CD4-positive, alpha-beta T cell treated with Interferon gamma for 1 hour (primary cell): ENCODE measurements around the gene MR1.
A peak's percentile ranks its signal among the peaks of the same experiment; 100 is the strongest.

Experiments used
- DNase-seq: peaks from one replicate; pipeline ENCODE4 v3.0.0-alpha.2; 2020

Gene MR1

DNA sequence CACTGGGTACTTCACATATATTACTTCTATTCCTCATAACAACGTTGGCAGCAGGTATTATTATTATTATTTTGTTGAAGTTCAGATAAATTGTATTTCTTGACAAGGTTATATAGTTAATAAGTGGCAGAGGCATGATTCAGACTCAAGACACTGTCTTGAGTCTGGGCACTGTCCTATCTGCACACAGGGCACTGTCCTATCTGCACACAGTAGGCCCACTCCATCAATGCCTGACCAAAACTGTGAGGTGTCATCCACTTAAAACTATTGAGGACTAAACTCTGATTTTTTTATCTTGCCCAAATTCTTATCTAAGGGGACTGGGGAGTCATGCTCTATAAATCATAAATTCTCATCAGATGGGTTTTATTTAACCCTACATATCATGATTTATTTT, 30.9 kb downstream of the MR1 start:
- no peak for DNase-seq

DNA sequence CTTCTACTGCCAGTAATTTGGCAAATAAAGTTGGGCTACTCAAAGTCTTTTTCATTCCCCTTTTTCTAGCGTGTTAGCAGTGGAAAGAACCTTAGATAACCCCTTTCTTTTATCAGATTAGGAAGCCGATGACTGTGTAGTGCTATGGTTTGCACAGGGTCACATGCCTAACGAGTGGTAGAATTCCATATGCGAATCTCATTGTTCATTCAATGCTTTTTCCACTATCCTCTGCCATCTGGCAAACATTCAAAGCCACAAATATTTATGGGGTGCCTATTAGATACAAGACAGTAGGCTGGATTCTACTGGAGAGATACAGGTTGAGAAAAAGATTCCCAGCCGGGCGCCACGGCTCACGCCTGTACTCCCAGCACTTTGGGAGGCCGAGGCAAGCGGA, 39.9 kb downstream of the MR1 start:
- no peak for DNase-seq

DNA sequence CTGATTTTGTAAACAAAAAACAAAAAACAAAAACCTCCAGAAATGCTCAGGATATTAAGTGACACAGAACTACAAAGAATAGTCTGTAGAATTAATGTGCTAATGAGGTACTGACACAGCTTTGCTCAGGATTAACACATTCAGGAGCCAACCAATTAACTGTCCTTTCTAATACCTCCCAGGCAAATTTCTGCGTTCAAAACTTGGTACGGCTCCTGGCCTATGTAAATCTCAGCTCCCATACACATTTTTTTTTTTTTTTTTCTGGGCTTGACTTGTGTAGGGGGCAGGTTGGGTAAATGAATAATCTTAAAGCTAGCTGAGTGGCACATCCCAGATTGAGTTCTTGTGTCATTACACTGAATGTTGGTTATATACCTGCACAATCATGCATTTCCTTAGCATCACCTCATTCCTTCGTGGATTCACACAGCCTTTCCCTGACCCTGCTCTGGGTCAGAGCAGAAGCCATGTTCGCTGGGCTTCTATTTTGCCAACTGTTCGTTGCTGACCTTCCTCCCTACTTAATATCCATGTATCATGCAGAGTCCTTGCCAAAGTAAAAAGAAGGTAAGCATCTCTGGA, 42.1 kb downstream of the MR1 start:
- DNase-seq = no peak

DNA sequence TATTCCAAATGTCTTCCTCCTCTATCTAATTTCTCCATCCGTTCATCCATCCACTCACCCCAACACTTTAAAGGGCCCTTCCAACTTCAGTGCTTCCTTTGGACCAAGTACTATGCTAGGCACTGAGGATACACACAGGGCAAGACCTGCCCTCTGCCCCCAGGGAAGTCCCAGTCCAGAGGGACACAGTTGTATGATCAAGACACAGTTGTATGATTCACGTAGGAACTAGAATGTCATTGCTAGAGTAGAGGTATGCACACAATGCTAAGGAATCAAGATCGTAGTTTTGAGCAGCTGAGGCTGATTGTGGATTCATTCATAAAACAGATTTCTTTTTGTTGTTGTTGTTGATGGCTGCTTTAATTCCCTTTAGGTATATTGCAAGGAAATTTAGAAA, 43.1 kb downstream of the MR1 start:
- no peak for DNase-seq

DNA sequence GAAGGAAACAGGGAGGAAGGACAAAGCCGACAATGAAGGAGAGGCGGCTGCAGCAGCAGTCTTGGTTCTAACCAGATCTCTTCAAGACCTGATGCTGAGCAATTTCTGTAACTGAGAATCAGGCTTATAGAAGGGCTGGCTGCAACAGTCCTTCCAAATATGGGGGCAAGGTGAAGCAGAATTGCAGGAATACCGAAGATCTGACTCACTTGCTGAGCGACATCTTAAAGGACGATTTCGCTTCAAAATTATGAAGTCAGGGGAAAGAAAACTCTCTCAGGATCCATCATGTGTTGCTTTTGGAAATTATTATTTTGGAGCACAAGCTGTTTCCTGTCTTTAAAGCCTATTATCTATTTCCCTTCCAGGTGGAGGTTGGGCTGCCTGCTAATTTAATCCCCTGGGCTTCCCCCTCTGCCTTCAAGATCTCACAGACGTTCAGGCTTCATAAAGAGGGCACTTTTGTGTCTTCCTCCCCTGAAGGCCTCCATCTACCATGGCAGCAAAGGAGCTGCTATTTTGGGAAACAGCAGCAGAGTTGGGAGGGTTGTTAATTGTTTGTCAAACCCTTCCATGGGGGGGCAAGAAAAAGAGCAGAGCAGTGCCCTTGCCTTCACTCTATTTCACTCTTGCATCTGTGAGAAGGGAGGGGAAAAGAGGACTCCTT, 43.9 kb downstream of the MR1 start:
- DNase-seq = no peak

DNA sequence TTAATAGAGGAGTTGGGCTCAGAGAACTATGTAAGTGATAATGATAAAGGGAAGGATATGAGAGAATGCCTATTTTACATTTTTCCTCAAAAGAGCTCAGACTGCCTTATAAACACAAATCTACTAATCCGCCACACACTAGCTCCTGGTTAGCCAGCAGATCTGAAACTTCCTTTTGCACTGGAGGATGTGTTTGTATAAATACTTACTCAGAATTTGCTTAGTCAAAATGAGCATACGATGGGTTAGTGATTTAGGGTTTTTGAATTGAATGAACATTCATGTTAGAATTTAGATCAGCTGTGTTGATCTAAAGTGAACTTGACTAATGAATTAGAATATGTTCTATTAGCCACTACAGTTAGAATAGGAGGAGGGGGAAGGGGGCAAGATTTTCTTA, 45.6 kb downstream of the MR1 start:
- no peak for DNase-seq

DNA sequence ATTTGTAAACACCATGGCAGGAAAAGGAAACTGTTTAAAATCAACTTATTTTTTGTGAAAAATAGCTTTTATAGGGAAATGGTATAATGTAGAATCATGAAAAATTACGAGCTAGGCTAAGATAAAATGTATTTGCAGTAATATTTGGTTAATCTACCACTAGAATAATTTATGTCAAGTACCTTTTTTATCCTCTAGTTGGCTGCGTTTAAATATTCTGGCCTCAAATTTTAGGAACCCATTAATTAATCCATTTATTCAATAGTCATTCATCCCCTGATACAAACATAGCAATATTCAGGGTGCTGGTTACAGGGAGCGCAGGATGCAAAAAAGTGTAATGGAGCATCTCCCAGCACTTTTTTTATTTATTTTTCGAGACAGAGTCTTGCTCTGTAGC, 46.1 kb downstream of the MR1 start:
- DNase-seq = no peak

DNA sequence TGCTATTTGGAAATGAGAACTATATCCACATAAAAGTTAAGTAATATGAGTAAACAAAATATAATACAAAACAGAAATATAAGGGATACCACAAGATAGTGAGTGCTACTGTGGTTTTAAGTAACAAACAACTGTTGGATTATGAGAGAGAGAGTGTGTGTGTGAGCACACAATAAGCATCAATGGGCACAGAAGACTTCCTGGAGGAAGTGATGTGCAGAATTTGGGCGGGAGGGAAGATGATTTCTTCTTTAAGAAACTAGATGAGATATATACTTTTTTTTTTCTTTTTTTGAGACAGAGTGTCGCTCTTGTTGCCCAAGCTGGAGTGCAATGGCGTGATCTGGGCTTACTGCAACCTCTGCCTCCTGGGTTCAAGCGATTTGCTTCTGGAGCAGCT, 46.8 kb downstream of the MR1 start:
- DNase-seq = no peak

DNA sequence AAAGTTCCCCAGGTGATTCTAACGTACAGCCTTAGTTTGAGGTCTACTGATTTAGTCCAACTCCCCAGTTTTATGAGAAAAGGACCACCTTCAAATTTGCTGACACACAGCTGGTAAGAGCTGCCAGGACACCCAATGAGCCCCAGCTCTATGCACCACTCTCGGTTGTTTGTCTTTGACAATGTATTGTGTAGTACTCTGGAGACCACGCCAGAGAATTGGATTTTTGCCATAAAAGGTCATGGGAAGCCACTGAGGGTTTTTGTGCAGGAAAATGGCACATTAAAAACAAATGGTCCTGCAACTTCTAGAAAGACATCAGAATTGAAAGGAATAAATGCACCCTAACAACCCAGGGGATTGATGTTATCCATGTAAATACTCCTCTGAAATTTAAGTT, 47.6 kb downstream of the MR1 start:
- no peak for DNase-seq

DNA sequence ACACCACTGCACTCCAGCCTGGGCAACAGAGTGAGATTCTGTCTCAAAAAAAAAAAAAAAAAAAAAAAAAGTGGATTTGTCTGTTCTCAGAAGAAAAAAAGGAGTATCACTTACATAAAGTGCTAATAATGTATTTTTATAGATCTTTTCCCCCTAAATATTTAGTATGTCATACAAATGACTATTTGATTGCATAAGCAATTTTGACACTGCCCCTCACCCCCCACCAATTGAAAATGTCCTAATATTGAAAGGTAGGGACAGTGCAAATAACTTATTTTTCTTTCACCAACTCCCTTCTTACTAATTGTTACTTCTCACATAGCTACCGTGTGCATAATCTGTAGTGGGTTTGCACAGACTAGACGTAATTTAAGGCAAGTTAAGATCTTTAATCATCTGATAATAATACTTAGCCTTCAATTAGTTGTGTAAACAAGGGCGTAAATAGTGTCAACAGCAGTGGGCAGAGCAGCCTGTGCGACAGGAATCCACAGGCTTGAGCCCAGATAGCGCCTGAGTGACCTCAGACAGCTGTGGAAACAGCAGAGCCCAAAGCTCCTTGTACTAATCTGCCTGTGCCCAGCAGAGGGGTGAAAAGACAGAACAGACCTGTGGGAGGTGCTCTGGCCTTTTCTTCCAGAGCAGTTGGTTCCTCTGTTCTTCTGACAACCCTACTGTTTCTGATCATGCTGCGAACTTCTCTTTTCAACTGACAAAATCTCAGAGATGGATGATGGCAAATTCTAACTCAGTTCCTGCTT, 50.2 kb downstream of the MR1 start:
- DNase-seq = peak; percentile 75

DNA sequence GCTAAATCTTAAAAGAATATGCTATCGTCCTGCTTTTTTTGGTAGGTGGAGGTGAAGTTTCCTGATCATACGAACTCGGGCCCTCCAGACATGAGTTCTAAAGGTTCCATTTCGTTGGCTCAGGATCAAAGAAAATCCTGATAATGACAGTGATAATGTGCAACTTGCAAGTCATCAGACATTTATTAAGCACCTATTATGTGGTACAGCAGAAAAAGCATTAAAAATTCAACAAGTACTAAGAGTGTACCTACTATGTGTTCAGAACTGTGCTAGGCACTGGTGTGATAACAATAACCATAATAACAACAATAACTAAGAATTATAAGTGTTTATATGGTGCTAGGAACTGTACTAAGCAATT, 50.8 kb downstream of the MR1 start:
- no peak for DNase-seq

DNA sequence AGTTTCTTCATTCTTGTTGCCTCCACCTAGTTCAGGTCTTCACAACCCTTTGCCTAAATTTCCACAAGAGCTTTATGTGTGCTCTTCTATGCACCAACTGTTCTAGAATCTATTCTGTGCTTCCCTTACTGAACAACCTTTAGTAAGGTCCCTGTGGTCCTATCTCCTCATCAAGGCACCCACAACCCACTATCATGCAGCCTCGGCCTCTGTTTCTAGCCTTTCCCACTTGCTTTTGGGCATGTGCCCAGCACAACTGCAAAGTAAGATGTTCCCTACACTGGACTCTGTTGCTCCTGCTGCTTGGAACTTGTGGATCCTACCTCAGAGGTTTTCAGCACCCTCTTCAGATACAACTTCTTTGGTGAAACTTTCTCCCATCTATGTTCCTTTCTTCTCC, 52.3 kb downstream of the MR1 start:
- DNase-seq = no peak

DNA sequence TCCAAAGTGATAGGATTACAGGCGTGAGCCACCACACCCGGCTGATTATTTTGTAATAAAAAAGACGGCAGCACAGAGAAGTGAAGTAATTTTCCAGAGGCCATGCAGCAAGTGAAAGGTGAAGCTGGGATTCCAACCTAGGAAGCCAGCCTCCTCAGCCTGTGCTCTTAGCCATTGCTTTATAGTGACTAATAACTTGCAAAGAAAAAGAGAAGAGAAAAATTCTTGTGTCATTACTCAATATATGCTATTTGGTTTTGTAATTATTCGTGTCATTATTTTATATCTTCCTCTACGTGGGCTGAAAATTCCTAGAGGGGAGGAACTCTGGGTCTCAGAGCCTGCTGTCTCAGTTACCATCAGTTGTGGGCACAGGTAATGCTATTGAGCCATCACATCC, 53.1 kb downstream of the MR1 start:
- no peak for DNase-seq

DNA sequence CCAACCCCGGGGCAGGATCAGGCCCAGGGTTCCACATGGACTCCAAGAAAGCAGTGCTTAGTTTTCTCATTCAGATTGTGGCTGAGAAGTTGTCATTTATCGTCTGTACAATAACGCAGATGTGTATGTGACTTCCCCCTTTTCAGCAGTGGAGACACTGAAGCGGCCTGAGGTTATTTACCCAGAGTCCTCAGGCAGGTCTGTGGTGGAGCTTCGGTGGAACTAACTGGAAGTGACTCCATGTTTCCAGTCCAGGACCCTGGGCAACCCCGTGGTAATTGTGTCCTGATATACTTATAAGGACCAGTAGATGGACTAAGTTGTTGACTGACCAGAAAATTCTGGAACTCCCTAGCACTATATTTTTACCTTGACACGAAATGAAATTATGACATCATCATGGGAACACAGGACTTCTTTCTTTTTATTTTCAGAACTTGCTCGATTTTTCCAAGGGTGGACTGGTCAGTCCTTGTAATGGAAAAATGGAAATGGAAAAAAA, 53.7 kb downstream of the MR1 start:
- DNase-seq = peak; percentile 67

DNA sequence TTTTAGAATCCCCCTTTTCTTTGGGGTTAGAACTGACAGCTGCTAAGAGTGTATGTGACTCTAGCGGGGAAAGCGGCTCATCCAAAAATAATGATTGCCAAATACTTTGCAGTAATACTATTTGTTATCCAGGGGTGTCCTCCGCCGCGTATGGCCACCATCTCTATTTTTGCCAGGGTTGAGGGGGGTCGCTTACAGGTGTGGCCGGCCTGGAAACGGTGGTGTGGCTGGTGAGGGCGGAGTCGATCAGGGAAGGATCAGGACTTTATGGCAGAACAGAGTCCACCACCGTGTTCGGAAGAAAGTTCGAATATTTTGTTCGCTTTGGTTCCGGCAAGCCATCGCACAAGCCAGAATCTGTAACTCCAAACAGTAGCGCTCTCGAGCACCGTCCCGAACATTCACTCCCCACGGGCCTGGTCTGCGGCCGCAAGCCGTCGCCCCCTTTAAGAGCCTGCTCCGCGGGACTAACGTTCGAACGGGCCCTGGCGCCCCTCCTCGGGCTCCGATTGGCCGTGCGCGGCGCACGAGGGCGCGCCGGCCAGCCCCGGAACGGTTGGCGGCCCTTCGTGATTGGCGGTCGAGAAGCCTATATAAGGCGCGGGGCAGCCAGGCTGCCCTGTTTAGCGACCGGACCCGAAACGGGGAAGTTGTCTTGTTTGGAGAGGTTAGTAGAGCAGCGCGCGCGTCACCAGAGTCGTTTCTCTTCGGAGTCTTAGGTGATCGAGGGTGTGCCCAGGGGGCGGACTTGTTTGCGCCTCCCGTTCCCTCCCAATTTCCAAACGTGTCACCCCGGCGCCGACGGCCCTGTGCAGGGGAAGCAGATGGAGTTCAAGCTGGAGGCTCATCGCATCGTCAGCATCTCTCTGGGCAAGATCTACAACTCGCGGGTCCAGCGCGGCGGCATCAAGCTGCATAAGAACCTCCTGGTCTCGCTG, 54.6 kb downstream of the MR1 start, which contains the start of gene IER5:
TSS of gene IER5 (plus strand) at position 622 of the 938 bp plus-strand sequence. CDS start at position 825, 203 bp downstream.
- DNase-seq = peak; percentile 97

DNA sequence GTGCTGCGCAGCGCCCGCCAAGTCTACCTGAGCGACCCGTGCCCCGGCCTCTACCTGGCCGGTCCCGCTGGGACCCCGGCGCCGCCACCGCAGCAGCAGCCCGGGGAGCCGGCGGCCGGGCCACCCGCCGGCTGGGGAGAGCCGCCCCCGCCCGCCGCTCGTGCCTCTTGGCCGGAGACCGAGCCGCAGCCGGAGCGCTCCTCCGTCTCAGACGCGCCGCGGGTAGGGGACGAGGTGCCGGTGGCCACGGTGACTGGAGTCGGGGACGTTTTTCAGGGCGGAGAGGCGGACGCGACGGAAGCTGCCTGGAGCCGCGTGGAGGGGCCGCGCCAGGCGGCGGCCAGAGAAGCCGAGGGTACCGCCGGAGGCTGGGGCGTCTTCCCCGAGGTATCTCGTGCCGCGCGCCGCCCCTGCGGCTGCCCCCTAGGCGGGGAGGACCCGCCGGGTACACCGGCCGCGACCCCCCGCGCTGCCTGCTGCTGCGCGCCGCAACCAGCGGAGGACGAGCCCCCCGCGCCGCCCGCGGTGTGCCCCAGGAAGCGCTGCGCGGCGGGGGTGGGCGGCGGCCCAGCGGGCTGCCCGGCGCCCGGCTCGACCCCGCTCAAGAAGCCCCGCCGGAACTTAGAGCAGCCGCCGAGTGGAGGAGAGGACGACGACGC, 55.4 kb downstream of the MR1 start:
- no peak for DNase-seq

DNA sequence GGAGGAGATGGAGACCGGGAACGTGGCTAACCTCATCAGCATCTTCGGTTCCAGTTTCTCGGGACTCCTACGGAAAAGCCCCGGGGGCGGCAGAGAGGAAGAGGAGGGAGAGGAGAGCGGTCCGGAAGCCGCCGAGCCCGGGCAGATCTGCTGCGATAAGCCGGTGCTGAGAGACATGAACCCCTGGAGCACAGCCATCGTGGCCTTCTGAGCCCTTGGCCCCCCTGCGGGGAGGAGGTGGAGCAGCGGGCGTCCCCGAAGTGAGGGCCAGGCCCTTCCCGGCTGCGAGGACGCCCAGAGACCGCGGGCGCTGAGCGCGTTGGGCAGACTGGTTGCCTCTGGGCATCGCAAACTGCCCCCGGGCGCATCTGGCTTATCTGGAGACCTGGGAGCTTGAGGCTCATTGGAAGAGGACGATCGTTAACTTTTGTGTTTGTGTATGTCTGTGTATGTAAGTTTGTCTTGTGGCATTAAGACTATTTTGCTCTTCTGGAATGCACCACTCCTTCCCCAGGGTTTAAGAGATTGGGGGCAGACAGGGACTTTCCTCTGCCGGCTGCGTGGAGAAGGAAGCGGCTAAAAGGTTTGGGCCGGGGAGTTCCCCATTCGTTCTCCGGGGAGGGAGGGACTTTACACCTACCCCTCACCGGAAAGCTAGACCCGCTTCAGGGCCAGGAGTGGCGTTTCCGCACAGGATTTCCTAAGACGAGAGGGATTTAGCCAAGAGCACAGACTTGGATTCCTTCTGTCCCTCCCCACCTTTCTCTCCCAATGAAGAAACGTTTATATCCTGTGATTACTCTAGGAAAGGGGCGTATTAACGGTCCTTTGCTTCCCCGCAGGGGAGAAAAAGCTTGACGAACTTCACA, 56.1 kb downstream of the MR1 start:
- DNase-seq = peak; percentile 89

DNA sequence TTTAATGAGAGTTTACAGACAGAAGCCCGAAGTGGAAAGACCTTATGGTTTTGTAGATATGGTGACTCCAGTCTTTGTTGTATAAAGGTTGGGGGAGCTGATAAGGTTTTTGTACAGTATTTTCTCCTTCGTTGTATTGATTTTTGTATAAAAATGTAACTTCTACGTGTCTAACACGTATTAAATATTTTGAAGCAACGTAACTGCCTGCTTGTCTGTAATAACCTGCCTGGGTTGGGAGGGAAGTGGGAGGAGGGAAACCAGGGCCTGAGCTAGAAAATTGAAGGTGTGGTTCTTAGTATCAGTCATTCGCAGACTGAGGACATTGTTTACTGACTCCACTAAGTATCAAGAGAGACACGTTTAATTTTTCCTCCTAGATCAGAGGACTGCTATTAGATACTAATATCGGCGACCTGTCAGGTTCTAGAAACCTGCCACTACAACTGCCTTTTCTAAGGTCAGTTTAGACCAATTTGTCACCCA, 56.9 kb downstream of the MR1 start:
- DNase-seq = peak; percentile 52

DNA sequence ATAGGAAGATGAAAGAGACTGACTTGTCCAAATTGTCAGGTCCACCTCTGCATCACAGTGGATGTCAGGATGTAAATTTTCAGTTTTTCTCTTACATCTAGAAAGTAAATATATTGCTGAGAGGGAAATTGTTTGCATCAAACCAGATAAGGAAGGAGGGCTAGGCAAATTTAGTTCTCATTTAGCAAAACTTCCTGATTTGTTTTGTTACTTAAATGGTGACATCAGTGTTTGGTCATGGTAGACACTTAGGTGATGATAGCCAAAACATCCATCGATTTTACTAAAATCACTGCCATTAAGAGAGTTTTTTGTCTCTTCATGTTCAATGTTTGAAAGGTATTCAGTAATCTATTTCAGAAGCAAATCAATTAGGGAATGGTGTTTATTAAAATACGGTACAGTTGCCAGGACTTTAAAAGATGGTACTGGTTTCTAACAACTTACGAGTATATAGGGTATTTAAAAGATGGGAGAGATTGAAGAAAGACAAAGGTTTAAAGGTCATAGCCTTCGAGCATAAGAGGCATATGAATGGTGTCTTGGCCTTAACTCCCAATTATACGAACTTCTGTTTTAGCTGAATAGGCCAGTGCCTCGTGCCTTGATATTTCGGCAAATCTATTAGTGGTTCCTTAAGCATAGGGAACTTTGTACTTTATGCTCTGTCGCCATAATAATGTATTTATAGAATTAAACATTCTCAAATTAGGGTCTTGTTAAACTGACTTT, 57.7 kb downstream of the MR1 start:
- DNase-seq = no peak

DNA sequence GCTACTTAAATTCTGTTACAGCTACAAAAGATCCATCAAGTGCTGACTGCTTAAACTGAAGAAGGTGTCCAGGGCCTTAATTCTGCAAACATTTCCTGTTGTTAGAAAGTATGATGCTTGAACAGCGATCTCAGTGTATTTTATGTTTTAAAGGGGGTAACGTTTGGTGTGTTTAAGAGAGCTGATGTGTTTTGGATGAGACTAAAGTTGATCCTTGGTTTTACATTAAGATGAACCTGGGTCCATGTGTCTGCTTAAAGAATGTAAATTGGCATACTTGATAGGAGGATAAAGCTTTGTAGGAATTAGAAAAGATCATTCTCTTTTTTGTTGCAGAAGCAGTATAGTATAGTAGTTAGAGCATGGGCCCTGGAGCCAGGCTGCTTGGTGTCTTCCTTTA, 58.3 kb downstream of the MR1 start:
- DNase-seq = no peak
